Fibroblast of the conjunctiva (primary cell): ENCODE data around the gene GJC1.

ENCODE experiments used
- DNase-seq: peaks from one replicate; pipeline ENCODE4 v3.0.0-alpha.2; 2010; ENCODE audit warnings: low read depth

GJC1 gene

GRCh38 chr17:44798356-44798755, 31.7 kb downstream of the GJC1 start:
- DNase-seq = no peak

DNA sequence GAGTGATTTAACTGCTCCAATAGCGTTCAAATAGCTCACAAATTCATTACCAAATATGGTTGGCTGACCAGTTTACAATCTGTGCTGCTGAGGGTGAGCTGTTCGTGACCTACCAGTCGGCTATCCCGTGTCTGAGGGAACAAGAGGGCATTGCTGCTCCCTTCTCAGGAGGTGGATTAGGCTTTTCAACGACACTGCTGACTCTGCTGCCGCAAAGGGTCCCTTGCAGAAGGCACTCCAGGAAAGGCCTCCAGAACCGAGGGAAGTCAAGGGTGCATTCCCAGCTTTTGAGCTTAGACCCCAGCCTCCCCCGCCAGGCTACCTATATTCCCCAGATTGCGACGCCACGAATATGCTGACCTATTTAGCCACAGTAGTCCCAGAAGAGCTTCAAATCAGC, 32.3 kb downstream of the GJC1 start:
- no peak for DNase-seq

DNA sequence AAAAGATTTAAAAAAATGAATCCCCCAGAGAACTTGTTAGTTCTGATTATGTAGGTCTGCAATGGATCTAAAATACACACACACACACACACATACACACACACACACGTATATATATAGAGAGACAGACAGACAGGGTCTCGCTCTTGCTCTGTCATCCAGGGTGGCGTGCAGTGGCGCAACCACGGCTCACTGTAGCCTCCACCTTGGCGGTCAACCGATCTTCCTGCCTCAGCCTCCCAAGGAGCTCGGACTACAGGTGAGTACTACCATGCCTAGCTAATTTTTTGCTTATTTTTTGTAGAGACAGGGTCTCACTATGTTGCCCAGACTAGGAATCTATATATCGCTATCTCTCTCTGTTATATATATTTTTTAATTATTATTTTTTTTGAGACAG, 33.4 kb downstream of the GJC1 start:
- no peak for DNase-seq

GRCh38 chr17:44795928-44796327, 34.2 kb downstream of the GJC1 start:
- no peak for DNase-seq

GRCh38 chr17:44795421-44795820, 34.7 kb downstream of the GJC1 start:
- no peak for DNase-seq

- DNase-seq = peak; percentile 37
Observed at GRCh38 chr17:44794851-44795413, 35.2 kb downstream of the GJC1 start.

GRCh38 chr17:44793885-44794842, 35.9 kb downstream of the GJC1 start:
- no peak for DNase-seq

DNA sequence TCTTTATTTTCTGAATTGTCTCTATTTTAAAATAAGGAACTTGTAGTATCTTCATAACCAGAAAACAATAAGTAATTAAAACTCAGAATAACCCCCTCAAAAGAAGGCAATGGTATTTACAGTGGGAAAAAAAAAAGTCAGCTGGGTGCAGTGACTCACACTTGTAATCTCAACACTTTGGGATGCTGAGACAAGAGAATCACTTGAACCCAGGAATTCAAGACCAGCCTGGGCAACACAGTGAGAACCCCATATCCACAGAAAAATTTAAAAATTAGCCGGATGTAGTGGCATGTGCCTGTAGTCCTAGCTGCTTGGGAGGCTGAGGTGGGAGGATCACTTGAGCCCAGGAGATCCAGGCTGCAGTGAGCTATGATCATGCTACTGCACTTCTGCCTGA, 37.8 kb downstream of the GJC1 start:
- no peak for DNase-seq

DNA sequence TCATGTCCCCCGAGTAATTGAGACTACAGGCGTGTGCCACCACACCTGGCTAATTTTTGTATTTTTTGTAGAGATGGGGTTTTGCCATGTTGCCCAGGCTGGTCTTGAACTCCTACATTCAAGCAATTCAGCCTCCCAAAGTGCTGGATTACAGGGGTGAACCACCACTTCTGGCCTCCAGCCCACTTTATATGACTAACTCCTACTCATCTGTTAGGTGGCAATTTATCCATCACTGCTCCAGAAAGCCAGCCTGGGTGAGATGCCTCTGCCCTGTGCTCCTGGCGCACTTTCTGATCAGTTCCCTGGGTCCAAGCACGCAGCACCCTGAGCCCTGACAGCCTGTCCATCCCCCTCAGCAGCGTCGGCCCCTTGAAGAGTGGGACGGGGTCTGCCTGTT, 41.9 kb downstream of the GJC1 start:
- DNase-seq = no peak

DNA sequence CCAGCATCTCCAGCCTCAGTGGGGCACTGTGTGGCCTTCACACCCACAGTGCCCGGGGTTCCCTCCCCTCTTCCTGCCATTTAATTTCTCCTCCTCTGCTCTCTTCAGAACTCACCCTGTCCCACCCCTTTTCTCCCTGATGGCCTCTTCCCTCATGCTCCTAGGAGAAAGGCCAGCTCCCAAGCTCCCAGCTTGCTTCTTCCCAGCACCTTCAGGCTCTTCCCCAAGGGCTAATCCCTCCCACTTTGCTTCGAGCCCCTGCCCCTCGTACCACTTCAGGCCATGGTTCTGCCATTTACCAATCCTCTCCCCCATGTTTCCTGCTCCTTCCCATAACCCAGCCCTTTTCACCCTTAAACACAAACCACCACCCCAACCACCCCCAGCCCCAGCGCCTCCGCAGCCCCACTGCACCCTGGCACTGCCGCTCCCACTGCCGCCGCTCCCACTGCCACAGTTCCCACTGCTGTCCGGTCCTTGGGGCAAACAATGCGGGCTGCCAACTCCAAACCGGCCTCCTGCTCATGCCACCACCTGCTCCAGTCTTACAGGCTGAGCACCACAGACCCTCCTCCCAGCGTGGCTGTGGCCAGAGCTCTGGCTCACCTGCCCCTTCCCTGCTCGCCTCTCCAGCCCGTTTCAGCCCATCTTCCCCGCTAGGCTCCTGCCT, 42.7 kb downstream of the GJC1 start:
- no peak for DNase-seq

DNA sequence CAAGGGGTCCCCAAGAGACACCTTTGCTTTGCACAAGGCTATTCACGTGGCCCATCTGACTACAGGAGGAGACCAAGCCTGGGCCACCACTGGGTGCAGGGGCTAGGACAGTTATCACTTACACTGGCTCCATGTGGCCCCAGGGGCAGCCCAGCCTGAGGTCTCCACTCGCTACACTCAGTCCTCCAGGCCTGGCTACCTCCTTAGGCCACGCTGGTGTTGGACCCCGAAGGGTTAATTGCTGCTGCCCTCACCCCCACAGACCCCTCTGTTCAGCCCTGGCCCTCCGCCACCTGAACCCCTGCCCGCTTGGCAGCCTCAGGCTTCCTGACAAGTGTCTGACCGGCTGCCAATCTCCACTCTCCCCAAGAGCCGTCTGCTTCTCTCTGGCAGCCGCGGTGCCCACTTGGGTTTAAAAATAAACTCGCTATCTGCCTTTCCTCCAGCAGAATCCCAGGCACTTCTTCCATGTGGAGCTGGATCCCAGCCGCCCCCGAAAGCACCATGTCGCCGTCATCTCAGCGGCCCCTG, 43.5 kb downstream of the GJC1 start:
- DNase-seq = no peak

- no peak for DNase-seq
Observed at GRCh38 chr17:44785921-44786320, 44.2 kb downstream of the GJC1 start.

DNA sequence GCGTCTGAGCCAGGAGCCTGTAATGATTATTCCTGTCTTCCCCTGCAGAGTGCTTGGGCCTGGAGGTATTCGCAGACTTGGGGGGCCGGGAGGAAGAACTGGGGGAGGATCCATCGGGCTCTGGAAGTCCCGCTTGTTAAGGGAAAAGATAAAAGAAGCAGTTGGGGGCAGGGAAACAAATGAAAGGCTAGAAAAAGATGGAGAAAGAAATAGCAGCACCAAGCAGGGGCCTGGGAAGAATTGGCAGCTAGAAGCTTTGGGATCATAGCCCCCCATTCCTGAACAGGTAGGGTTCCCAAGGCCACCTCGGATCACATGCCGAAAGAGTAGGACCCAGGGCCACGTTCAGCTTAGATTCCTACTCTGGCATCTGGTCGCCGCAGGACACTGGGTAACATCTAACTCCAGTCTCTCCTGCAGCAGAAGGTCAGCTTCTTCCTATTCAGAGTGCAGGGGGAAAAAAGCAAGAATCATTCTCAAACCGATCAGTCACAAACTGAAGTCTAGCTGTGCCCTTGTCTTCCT, 47.7 kb downstream of the GJC1 start:
- no peak for DNase-seq

DNA sequence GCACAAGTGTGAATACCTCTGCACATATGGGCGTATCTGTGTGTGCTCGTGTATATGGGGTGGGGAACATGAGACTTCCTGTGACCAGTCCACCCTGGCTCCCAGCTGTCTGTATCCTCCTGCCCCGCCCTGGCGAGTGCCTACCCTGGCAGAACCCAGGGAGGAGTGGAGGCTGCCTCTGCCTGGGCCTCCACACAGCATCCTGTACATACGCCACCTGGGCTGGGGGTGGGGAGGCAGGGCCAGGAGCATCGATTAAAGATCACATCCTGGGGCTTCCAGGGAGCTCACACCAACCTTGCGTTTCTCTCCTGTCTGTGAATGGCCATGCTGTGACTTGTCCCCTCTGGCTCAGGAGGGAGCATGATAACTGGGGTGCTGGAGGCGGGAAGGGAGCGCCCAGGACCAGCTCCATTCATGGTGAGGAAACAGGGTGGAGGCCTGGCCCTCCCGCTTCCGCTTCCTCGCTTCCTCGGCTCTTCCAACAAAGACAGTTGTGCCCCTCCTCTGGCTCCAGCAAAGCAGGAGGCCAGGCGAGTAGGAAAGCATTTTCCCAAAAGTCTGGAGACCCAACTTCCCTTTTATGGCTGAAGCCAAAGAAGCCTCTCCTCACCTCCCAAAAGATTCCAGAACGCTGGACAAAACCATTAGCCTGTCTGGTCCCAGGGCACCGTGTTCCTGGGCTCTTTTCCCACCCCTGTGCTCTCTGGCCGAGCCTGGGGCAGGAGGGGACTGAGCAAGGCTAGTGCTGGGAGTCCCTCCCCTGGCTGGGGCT, 48.3 kb downstream of the GJC1 start:
- no peak for DNase-seq

- DNase-seq = no peak
Observed at GRCh38 chr17:44780845-44781480, 49.1 kb downstream of the GJC1 start.

DNA sequence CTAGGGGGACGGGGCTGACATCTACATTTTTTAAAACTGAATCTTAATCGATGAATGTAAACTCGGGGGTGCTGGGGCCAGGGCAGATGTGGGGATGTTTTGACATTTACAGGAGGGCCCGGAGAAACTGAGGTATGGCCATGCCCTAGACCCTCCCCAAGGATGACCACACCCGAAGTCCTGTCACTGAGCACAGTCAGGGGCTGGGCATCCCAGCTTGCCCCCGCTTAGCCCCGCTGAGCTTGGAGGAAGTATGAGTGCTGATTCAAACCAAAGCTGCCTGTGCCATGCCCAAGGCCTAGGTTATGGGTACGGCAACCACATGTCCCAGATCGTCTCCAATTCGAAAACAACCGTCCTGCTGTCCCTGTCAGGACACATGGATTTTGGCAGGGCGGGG, 49.9 kb downstream of the GJC1 start:
- no peak for DNase-seq

DNA sequence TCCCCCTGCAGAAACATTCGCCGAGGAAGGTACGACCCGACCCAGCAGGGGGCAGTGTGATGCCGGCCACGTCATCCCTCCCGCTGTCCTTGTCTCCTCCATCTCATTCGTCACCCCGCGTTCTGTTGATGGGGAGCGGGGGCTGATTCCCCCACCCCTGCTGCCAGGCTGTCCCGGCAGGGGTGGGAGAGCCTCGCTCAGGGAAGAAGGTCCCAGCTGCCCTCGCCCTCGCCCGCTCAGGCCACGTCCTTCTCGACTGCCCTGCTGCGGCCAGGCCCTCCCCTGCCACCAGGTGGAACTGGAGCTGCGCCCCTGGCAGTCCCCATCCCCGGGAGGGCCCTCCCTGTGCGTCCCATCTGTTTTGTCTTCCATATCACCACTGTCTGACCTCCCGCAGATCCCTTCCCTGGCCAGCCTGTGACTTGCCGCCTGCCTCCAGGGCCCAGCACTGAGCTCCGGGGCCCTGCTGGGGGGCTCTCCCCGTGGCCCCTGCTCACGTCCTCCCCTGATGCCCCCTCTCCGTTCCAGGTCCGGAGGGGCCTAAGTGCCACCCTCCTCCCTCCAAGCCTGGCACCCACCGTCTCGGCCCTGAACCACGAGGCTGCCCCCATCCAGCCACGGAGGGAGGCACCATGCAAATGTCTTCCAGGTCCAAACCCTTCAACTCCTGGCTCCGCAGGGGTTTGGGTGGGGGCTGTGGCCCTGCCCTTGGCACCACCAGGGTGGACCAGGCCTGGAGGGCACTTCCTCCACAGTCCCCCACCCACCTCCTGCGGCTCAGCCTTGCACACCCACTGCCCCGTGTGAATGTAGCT, 50.7 kb downstream of the GJC1 start:
- DNase-seq = peak; percentile 49

DNA sequence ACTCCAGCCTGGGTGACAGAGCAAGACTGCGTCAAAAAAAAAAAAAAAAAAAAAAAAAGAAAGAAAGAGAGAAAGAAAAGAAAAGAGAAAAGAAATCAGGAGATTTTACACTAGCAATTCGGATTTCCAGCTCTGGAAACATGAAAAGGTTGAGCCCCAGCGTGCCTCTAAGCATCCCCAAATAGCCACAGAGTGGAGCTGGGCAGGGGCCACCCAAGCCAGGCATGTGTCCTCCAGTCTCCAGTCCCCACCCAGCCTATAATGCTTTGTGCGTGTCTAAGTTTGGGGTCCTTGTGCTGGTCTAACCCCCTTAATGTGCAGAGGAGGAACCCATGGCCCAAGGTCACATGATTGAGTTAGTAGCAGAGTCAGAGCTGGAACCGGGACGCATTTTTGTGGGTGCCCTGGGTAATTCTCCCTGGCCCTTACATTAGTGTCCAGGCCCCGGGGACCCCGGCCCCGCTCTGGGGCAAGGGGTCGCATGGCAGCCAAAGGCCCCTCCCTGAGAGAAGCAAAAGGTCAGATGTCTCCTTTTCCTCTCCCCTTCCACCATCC, 51.4 kb downstream of the GJC1 start:
- no peak for DNase-seq

GRCh38 chr17:44777394-44778348, 52.4 kb downstream of the GJC1 start:
- DNase-seq = no peak
